Hindlimb muscle (tissue), 1 donor: ENCODE data around the gene SERPINE3. TPM values are rescaled to one million over a fixed set of nuclear protein-coding genes. Genes with fewer than 3 reads are reported as not detected.

ENCODE experiments used
- DNase-seq: peaks from one replicate; pipeline ENCODE4 v3.0.0-alpha.2; 2013
- polyA plus RNA-seq: library from polyadenylated mRNA; unstranded; fragments of 120-200 nt; gene quantifications from one replicate; pipeline ENCODE4 v1.2.1, GENCODE V29; 2013; ENCODE audit not compliant: insufficient read length

SERPINE3 gene
- polyA plus RNA-seq: 0.14 TPM

- no peak for DNase-seq
These were observed at the start of gene SERPINE3 for GRCh38 chr13:51339354-51339753. TSS of gene SERPINE3 (plus strand) at chr13:51339691. CDS start at chr13:51341092, 1,401 bp downstream.

GRCh38 chr13:51291341-51291740, 48.1 kb upstream of the SERPINE3 start:
- no peak for DNase-seq

- DNase-seq: no peak
These were observed 47.4 kb upstream of the SERPINE3 start for GRCh38 chr13:51292000-51292565.

GRCh38 chr13:51297556-51297955, 41.9 kb upstream of the SERPINE3 start:
- DNase-seq: no peak

GRCh38 chr13:51298812-51299211, 40.7 kb upstream of the SERPINE3 start:
- no peak for DNase-seq

- DNase-seq: no peak
These were observed 36.4 kb upstream of the SERPINE3 start for GRCh38 chr13:51303063-51303552.

GRCh38 chr13:51303882-51304281, 35.6 kb upstream of the SERPINE3 start:
- no peak for DNase-seq

- DNase-seq: no peak
These were observed 34.1 kb upstream of the SERPINE3 start for GRCh38 chr13:51305271-51305967.

GRCh38 chr13:51308781-51309180, 30.7 kb upstream of the SERPINE3 start:
- DNase-seq: no peak

DNA sequence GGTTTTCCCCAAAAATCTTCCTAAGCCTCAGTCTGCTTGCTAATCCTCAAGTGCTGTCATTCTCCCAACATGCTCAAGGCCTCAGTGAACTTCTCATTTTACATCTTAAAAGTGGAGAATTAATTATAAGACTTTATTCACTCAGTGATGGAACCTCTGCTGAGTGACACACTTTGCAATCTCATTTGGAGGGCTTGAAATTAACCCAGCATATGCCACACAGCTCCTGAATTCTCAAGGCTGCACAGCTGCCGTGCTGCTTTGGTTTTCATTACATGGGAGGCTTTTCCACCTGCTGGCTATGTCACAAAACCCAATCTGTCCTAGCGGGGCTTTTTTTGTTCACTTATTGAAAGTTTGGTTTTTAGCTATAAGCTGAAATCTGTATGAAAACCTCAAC, 28.3 kb upstream of the SERPINE3 start:
- DNase-seq: no peak

DNA sequence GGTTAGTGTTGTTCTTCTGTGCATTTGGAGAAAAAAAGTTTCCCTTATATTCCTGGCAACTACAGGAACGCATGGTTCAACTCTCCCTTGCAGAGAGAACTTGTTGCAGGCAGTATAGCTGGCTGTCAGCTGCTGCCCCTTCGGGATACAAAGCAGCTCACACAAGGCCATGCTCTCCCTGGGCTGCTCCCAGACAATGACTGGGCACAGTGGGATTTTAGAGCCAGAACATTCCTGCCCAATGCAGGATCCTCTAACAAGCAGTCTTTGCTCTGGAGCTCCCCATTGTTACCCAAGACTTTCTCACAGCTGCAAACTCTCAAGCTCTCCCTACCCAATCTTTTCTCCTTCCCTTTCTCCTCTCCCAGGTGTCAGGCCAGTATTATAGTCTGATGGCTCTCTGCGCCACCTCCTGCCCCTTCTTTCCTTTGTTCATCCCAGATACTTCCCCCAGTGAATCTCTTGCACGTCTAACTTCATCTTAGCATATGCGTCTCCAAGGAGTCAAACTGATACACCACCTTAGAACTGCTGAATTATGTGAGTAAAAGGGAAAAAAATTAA, 27.5 kb upstream of the SERPINE3 start:
- DNase-seq: no peak

DNA sequence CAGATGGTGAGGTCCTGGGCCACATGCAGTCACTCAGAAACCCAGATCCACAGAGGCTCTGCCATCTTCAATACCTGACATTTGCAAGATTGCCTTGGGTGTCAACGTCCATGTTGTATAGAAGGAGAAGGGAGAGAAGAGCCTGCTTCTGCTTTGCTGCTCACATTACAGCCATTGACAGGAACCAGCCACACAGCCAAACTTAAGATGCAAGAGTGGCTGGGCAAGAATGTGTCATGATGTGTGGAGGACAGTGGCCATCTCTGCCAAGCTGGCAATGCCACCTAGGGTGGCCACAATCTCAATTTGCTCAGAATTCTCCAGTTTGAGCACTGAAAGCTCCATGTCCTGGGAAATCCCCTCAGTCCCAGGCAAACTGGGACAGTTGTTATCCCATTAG, 25.9 kb upstream of the SERPINE3 start:
- no peak for DNase-seq

DNA sequence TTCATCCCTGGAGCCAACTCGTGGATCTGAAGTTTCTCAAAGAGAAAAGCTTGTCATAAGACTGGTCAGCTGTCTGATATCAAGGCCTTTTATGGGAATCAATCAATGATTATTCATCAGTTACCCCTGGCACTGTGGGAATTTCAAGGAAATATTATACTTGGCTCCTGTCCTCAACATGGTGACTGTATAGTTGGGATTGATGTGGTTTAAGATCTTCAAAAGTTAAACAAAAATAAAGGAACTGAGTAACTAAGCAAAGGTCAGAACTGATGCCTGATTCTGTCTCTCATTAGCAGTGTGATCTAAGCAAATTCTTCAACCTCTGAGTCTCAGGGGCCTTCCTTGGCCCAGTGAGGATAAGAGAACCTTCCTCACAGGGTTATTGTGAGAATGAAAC, 22.2 kb upstream of the SERPINE3 start:
- DNase-seq: no peak

DNA sequence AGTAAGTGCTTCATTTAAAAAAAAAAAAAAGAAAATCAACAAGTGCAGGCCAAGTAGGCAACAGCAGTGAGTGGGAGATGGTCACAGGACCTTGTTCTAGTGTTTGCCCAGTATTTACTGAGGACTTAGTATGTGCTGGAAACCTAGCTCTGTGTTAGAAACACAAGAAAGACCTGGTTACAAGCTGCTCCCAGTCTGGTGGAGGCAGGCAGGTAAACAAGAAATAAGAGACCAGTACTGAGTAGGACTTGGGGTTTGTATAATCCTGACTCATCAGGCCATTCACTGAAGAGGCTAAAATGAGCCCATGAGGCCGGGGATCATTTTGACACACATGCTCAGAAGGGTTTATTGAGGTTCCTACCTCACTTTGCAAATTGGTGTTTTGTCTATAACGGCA, 21.5 kb upstream of the SERPINE3 start:
- no peak for DNase-seq

GRCh38 chr13:51318876-51319275, 20.6 kb upstream of the SERPINE3 start:
- no peak for DNase-seq

DNA sequence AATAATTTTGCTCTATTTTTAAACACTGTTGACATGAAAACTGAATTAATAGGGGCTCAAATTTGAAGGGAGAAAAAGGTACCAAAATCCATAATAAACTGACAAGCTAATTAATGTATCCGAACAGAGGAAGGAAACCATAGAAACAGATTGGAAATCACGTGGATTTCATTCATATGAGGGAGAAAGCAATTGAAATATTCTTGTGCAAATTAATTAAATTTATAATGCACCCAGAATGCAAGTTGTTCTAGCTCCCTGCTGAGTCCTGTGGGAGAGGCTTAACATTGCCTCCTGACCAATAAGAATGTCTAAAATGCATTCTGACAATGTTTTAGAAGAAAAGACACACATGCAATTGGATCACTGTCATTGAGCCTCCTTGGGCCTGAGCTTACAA, 17.7 kb upstream of the SERPINE3 start:
- no peak for DNase-seq

DNA sequence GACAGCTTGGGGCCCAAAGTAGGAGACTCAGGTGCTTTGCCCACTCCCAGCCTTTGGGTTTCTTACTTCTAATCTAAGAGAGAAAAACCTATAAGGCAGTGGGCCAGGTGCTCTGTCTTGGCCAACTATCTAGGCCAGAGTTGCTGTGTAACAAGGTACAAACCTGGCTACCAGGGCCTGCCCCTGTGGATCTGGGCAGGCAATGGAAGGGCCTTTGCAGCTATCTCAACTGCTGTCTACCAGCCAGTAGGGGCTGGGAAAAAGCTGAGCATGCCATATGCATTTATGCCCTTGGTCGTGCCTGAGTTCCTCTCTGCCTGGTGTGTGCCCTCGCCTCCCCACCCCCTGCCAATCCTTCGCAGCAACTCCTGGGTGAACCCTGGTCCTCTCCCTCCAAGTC, 16.7 kb upstream of the SERPINE3 start:
- no peak for DNase-seq

DNA sequence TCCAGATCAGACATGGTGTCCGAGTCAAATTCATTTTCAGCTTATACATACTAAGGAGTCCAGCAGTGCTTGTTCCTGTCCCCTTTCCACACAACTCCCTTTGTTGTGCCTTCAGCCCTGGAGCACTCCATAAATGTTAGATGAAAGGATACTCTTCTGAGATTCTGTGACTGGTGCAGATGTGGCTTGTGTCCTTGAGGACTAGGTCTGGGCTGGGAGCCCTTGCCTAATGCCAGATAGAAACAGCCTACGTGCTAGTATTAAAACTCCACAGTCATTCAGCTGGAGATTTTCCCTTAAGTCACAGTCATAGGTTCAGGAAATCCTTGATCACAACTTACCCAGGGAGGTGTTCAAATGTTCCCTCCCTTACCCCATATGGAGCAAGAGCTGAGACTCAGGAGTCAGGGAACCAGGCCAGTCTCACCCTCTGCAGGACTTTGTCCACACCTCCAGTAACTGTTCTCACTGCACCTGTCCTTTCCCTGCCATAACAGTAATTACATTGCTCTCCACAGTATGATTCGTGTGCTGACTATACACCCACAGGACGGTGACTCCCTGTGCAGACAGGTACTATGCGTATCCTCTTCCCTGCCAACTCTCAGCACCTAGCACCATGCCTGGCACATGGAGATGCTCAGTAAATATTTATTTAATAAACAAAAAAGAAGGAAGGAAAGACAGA, 15.5 kb upstream of the SERPINE3 start:
- no peak for DNase-seq

GRCh38 chr13:51324714-51325420, 14.6 kb upstream of the SERPINE3 start:
- no peak for DNase-seq

DNA sequence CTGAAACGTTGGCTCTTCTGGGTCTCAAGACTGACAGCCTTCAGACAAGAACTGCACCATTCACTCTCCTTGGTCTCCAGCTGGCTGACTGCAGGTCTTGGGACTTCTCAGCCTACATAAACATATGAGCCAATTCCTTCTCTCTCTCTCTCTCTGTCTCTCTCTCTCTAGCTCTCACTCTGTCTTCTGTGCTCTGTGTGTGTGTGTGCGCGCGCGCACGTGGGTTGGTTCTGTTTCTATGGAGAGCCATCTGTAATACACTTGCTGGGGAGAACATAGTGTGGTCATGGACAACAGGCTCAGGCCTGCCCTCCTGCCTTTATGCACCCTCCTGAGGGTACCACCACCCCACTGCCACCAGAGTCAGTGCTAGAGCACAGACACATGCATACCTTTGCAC, 13.7 kb upstream of the SERPINE3 start:
- DNase-seq: no peak

- DNase-seq: no peak
These were observed 12.7 kb upstream of the SERPINE3 start for GRCh38 chr13:51326777-51327176.

DNA sequence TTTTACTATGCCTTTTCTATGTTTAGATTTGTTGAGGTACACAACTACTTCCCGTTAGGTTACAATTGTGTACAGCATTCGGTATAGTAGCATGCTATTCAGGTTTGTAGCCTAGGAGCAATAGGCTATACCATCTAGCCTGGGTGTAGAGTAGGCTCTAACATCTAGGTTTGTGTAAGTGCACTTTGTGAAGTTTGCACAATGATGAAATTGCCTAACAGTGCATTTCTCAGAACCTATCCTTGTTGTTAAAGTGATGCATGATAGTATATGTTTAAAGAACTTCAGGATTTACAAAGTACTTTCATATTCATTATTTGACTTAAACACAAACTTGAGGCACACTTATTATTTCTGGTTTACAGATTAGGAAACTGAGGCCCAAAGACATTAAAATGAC, 11.5 kb upstream of the SERPINE3 start:
- no peak for DNase-seq

DNA sequence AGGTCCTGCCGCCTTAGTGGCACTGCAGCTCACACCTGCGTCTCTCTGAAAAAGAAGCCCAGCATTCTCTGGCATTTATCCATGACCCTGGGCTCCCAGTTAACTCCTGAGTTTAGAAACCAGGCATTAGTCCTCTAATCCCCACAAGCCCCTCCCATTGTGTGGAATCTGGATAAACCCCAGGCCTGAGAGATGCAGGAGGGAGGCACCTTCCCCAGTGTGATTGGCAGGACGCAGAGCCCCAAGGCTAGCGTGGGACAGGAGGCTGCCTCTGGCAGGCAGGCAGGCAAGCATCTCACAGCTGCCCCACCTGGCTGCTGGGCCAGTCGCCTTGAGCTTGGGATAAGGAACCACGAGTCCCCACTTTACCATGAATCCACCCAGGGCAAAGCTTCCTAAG, 11.0 kb upstream of the SERPINE3 start:
- DNase-seq: no peak
